ENCODE results near the gene SALL4. TPM values are rescaled to one million over a fixed set of nuclear protein-coding genes. Genes with fewer than 3 reads are reported as not detected.
"Not testable (repeated sequence)": the region's sequence is repeated elsewhere in the genome, so short reads cannot be mapped to it uniquely, and the experiment has no call there.

SALL4 gene
- total RNA-seq, 1 experiment from 2014 or later, result 0.79 TPM

DNA sequence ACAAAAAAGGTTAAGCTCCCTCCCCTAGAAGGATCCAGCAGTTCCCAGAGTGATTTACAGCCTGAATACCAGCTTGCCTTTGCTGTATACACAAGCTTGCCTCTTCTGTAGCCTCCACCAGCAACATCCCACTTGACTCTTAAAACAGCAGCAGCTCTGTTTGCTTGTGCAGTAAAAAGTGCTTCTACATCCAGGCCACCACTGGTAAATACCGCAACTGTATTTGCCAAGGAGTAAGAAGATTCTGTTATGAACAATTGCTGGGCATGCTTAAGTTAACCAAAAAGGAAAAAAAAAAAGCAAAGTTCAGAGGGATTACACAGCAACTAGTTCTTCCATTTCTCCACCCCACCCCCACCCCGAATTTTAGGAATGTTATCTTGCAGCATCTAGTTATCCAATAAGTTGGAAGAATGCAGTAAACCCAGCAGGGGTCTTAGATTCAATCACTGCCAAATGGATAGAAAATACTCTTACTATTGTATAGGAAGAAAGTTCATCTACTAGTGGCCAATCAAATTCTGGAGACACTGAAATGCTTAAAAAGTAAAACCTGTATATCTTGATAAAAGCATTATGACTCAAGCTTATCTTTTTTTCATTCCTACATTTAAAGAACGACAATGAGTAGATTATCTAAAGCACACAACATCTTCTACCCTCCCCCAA is 4.8 kb downstream of the SALL4 start:
- Histone ChIP-seq H3K27me3 (replicated peaks) (no peaks in the 10 kb centered on the region), H3K27ac (no peak overlapping the region), H3K4me1 (replicated peaks) (peaks cover 11% of the 10 kb centered on the region), H3K4me3 (no peak overlapping the region), H3K9me3 (replicated peaks) (no peaks in the 10 kb centered on the region), H3K36me3 (no peaks in the 10 kb centered on the region)
- DNase-seq (ENCODE audit: low read depth in 1 of 2, low spot score in 2 of 2), result peak in 1 of 2 experiments; percentile 6

DNA sequence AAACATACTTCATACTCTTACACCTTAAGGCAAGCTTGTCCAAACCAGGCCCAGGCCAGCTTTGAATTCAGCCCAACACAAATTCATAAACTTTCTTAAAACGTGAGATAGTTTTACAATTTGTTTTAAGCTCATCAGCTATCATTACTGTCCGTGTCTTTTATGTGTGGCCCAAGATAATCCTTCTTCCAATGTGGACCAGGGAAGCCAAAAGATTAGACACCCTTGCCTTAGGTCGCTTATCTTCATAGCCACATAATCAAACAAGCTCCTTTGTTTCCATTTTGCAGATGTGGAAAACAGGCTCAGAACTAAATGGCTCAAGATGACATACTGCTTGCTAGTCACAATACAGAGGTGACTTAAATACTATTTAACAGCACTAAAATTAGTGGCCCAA is 6.0 kb downstream of the SALL4 start:
- H3K4me1 ChIP-seq (replicated peaks), result peaks cover 11% of the 10 kb centered on the region
- H3K4me3 ChIP-seq, result no peak overlapping the region
- H3K36me3 ChIP-seq, result no peaks in the 10 kb centered on the region
- H3K27ac ChIP-seq, result no peak overlapping the region
- DNase-seq (ENCODE audit: low read depth in 1 of 2, low spot score in 2 of 2), result no peak
- H3K27me3 ChIP-seq (replicated peaks), result no peaks in the 10 kb centered on the region
- no peaks in the 10 kb centered on the region for H3K9me3 ChIP-seq (replicated peaks)

DNA sequence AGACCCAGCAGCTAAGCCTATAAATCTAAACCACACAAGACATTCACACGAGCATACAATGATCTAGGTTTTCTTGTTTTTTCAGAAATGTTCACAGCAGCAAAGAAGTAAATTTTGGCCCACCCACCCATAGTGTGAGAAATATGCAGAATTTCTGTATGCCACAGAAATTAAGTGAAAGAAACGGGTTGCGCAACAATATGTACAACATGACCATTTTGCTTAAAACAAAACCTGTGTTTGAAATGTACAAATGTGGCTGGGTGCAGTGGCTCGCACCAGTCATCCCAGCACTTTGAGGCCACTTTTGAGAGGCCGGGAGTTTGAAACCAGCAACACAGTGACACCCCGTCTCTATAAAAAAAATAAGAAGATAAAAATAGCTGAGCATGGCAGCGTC is 9.4 kb downstream of the SALL4 start:
- Histone ChIP-seq H3K4me1 (replicated peaks) (no peaks in the 10 kb centered on the region), H3K4me3 (no peak overlapping the region), H3K27ac (no peak overlapping the region), H3K27me3 (replicated peaks) (no peaks in the 10 kb centered on the region), H3K36me3 (no peaks in the 10 kb centered on the region), H3K9me3 (replicated peaks) (no peaks in the 10 kb centered on the region)
- no peak for DNase-seq (ENCODE audit: low read depth in 1 of 2, low spot score in 2 of 2)

DNA sequence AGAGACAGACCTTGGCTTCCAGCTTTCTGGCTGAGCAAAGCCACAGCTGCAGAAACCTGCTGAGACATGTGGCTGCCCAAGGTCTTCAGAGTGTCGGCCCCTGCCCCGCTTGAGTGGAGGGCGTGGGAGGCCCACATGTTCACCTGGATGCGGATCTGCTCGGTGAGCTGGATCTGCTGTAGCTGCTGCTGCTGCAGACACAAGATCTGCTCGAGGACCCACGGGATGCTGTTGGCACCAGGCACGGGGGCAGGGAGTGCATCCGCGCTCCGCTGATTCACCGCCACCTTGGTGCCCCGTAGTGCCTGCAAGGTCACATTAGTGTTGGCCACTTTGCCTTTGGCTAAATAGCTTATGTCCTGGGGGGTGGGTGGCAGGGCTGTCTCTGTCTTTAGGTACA is 10.7 kb downstream of the SALL4 start:
- no peaks in the 10 kb centered on the region for H3K36me3 ChIP-seq

DNA sequence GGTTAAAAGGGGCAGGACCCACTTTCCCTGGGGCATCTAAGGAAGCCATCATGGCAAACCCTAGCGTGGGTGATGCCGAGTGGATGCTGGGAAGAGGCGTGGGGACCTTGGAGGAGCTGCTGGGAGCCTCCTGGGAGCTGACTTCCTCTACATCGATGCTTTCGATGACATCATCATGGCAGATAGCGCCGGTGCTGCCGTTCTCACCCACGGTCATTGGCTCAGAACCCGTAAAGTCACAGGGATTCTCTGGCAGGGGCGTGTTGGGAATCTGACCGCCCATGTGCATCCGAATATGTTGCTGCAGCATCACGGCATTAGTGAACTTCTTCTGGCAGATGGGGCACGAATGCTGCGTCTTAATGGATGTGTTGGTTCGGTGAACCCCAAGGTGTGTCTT is 12.1 kb downstream of the SALL4 start:
- Histone ChIP-seq H3K36me3 (no peaks in the 10 kb centered on the region), H3K4me3 (no peak overlapping the region), H3K4me1 (replicated peaks) (no peaks in the 10 kb centered on the region), H3K27me3 (replicated peaks) (no peaks in the 10 kb centered on the region), H3K9me3 (replicated peaks) (no peaks in the 10 kb centered on the region), H3K27ac (no peak overlapping the region)
- DNase-seq (ENCODE audit: low read depth in 1 of 2, low spot score in 2 of 2), result no peak

More for the DNA sequence above, 10.7 kb downstream of the SALL4 start:
- H3K27me3 ChIP-seq (replicated peaks), result no peaks in the 10 kb centered on the region
- no peak overlapping the region for H3K27ac ChIP-seq
- H3K9me3 ChIP-seq (replicated peaks), result no peaks in the 10 kb centered on the region
- DNase-seq (ENCODE audit: low read depth in 1 of 2, low spot score in 2 of 2), result no peak
- no peak overlapping the region for H3K4me3 ChIP-seq
- H3K4me1 ChIP-seq (replicated peaks), result no peaks in the 10 kb centered on the region

DNA sequence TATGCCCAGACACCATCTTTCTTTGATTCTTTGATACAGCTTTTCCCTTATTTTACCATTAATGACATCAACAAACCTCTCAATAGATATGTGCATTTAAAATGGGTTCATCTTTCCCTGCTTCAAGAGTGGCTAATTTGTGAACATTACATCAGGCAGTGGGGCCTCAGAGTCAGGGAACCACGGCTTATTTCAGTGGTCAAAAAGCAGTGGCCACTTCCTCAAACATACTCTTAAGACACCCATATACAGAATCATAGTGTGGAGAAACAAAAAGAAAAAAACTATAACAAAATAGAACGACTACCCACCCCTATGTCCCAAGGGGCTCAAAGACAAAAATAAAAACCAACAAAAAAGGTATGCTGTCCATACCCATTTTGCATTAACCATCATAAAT is 12.9 kb downstream of the SALL4 start:
- Histone ChIP-seq H3K9me3 (replicated peaks) (no peaks in the 10 kb centered on the region), H3K27ac (no peak overlapping the region), H3K4me1 (replicated peaks) (no peaks in the 10 kb centered on the region), H3K4me3 (no peak overlapping the region), H3K27me3 (replicated peaks) (no peaks in the 10 kb centered on the region), H3K36me3 (no peaks in the 10 kb centered on the region)
- DNase-seq (ENCODE audit: low read depth in 1 of 2, low spot score in 2 of 2), result no peak

DNA sequence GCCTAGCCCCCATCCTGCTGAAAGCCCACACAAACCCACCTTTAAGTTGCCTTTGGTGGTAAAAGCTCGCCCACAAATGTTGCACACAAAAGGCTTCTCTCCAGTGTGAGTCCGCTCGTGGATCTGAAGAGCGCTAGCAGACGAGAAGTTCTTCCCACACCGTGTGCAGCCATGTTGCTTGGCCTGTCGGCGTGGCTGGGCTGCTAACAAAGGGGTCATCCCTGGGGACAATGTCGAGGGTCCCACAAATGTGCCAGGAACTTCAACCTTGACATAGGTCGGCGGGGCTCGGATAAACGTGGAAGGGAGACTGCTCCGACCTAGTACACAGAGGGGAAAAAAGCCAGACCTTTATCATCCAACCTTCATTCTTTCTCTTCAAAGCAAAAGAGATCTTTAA is 13.5 kb downstream of the SALL4 start:
- no peak for DNase-seq (ENCODE audit: low read depth in 1 of 2, low spot score in 2 of 2)
- no peak overlapping the region for H3K4me3 ChIP-seq
- H3K4me1 ChIP-seq (replicated peaks), result no peaks in the 10 kb centered on the region
- H3K27ac ChIP-seq, result no peak overlapping the region
- H3K9me3 ChIP-seq (replicated peaks), result no peaks in the 10 kb centered on the region
- no peaks in the 10 kb centered on the region for H3K36me3 ChIP-seq
- H3K27me3 ChIP-seq (replicated peaks), result no peaks in the 10 kb centered on the region

DNA sequence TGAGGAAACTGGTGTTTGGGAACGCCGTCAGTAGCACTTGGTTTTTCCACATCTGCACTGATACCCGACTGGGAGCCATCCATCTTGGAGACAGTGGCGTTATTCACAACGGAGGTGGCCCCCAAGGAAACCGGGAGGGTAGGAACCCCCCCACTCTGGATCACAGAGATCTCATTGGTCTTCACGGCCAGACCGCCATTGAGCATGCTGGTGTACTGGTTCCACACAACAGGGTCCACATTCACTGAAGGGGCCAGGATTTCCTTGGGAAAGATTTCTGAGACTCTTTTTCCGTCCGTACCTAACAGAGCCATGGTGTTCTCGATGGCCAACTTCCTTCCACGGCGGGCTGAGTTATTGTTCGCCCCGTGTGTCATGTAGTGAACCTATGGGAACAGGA is 18.0 kb downstream of the SALL4 start:
- no peaks in the 10 kb centered on the region for H3K27me3 ChIP-seq (replicated peaks)
- no peak for DNase-seq (ENCODE audit: low read depth in 1 of 2, low spot score in 2 of 2)
- H3K9me3 ChIP-seq (replicated peaks), result 0 out of 2 replicates have a peak, but pooled peaks cover 3% of the 10 kb centered on the region
- no peak overlapping the region for H3K27ac ChIP-seq
- H3K36me3 ChIP-seq, result no peaks in the 10 kb centered on the region
- H3K4me1 ChIP-seq (replicated peaks), result no peaks in the 10 kb centered on the region
- no peak overlapping the region for H3K4me3 ChIP-seq

DNA sequence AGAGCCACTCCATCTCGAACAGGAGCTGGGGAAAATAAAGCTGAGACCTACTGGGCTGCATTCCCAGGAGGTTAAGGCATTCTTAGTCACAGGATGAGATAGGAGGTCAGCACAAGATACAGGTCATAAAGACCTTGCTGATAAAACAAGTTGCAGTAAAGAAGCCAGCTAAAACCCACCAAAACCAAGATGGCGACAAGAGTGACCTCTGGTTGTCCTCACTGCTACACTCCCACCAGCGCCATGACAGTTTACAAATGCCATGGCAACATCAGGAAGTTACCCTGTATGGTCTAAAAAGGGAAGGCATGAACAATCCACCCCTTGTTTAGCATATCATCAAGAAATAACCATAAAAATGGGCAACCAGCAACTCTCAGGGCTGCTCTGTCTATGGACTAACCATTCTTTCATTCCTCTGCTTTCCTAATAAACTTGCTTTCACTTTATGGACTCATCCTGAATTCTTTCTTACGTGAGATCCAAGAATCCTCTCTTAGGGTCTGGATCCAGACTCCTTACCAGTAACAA is 24.0 kb downstream of the SALL4 start:
- H3K27me3 ChIP-seq (replicated peaks); H3K27ac ChIP-seq; DNase-seq (ENCODE audit: low read depth in 1 of 2, low spot score in 2 of 2); H3K36me3 ChIP-seq; H3K9me3 ChIP-seq (replicated peaks); H3K4me1 ChIP-seq (replicated peaks); H3K4me3 ChIP-seq: not testable (repeated sequence)

DNA sequence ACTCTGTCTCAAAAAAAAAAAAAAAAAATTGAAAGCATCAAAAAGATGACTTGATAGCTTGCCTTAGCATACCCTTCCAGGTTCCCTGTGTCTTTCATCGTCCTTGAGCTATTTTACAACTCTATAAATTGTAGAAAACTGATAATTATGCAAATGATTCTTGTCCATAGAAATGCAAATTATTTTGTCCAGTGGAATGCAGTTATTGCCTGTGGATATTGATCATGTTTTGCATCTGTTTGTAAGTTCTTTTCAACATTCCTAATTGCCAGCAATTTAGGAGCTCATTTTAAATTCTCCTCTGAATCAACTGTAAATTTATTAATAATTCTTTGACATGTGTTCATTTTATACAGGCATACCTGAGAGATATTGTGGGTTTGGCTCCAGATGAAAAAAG is 27.1 kb downstream of the SALL4 start:
- Histone ChIP-seq H3K9me3 (replicated peaks) (0 out of 2 replicates have a peak, but pooled peaks cover 9% of the 10 kb centered on the region), H3K36me3 (no peaks in the 10 kb centered on the region), H3K4me3 (no peak overlapping the region), H3K4me1 (replicated peaks) (peaks cover 1% of the 10 kb centered on the region), H3K27me3 (replicated peaks) (no peaks in the 10 kb centered on the region), H3K27ac (no peak overlapping the region)
- no peak for DNase-seq (ENCODE audit: low read depth in 1 of 2, low spot score in 2 of 2)

DNA sequence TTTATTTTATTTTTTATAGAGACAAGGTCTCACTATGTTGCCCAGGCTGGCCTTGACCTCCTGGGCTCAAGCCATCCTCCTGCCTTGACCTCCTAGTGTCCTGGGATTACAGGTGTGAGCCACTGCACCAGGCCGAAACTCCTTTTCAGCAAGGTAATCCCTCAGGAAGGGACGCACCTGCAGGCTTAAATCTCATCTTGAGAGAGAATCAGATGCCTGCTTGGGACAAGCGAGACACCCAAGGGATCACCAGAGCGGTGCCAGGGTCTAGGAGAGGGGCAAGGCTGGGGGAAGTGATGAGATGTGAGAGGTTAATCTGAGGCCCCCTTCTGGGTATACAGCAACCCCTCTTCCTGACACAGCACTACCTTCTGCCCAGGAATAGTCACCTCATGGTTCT is 30.1 kb downstream of the SALL4 start:
- peaks cover 16% of the 10 kb centered on the region for H3K4me1 ChIP-seq (replicated peaks)
- no peaks in the 10 kb centered on the region for H3K9me3 ChIP-seq (replicated peaks)
- H3K36me3 ChIP-seq, result no peaks in the 10 kb centered on the region
- no peak for DNase-seq (ENCODE audit: low read depth in 1 of 2, low spot score in 2 of 2)
- no peaks in the 10 kb centered on the region for H3K27me3 ChIP-seq (replicated peaks)
- no peak overlapping the region for H3K27ac ChIP-seq
- H3K4me3 ChIP-seq, result no peak overlapping the region

DNA sequence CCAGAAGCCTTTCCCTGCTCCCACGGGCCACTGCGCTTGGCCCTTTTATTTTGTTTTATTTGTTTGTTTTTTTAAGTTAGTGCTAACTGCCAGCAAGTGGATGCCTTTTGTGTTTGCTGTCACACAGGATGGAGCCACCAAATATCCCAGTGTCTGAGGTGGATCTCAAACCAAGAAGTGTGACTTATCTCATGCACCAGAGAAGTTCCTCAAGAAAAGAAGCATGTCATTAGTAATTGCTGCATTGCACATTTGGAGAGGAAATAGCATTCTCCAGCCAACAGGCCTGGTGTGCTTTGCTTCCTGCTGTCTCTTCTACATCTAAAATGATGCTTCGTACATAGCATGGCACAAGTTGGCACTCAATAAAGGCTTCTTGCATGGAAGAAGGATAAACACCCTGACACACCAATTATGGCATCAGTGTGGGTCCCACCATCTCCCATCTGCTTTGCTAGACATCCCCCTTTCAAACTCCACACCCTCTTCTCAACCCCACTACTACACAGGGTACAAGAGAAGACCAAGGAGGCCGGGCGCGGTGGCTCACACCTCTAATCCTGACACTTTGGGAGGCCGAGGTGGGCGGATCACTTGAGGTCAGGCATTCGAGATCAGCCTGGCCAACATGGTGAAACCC is 32.2 kb downstream of the SALL4 start:
- Histone ChIP-seq H3K4me3 (no peak overlapping the region), H3K9me3 (replicated peaks) (no peaks in the 10 kb centered on the region), H3K27me3 (replicated peaks) (no peaks in the 10 kb centered on the region), H3K27ac (no peak overlapping the region), H3K4me1 (replicated peaks) (peaks cover 26% of the 10 kb centered on the region), H3K36me3 (no peaks in the 10 kb centered on the region)
- DNase-seq (ENCODE audit: low read depth in 1 of 2, low spot score in 2 of 2), result peak in 1 of 2 experiments; percentile 50

DNA sequence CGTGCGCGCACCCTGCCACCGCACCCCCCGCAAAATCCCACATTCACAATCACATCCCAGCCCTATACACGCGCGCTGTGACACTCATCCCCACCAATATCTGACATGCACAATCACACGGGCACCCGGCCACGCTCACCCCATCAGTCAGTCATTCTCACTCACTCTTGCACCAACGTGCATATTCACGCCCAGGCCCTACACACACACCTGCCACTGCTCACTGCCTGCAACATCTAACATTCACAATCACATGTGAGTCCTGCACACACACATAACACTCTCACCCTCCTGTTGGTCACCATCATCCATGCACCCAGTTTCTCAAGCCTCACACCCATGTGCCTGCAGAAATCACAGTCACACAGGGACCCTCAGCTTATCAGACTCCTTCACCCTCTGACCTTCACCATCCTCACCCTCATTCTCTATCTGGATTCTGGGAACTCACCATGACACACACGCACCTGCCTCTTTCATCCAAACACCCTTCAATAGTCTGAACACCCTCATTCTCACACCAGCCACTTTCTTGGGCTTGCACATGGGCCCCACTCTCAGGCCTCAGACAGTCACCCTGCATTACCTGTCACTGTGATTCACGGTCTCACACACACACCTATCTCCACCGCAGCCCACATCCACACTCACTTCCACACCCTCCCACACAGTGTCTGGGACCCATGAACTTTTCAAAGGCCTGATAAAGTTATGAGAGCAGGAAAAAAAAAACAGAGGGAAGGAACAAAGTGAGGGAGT is 33.4 kb downstream of the SALL4 start:
- Histone ChIP-seq H3K9me3 (replicated peaks) (no peaks in the 10 kb centered on the region), H3K36me3 (no peaks in the 10 kb centered on the region), H3K4me1 (replicated peaks) (peaks cover 26% of the 10 kb centered on the region), H3K4me3 (no peak overlapping the region), H3K27me3 (replicated peaks) (no peaks in the 10 kb centered on the region), H3K27ac (no peak overlapping the region)
- no peak for DNase-seq (ENCODE audit: low read depth in 1 of 2, low spot score in 2 of 2)

Measured in SJSA1 (cell line).